Measurements from ENCODE around the gene KCNJ10.

DNA sequence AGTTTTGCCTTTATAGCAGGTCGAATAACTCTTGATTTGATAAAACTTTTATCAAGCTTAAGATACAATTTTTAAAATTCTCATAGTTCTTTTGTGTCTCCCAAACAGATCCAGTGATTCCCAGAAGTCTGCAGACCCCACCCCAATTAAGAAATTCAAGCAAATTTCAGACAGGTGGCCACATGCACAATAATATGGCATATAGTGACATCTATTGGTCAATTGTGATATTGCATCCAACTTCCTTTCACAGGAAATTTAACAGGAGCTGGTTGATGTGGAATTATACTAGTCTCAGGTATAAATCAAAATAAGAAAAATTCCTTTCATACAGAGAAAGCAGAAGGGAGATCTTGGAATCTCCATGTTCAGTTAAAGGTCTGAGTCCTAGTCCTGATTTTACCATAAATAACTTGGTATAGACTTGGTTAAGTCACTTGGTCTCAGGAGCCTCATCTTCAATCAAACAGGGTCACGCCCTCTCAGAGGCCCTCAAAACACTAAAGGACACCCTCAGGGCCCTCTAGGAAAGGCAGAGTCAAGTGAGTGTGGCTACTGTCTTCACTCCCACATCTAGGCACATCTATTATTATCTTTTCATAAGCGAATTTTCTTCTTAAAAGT lies 62.3 kb downstream of the KCNJ10 start:
- TF ChIP-seq NFIC (IDR thresholded peaks at IDR 0.05) (no peak), TAF1 (IDR thresholded peaks at IDR 0.05; ENCODE audit: low read depth) (no peak), YY1 (IDR thresholded peaks at IDR 0.05; ENCODE audit: low read depth) (no peak)
